ENCODE results near the gene BCAS3.

DNA sequence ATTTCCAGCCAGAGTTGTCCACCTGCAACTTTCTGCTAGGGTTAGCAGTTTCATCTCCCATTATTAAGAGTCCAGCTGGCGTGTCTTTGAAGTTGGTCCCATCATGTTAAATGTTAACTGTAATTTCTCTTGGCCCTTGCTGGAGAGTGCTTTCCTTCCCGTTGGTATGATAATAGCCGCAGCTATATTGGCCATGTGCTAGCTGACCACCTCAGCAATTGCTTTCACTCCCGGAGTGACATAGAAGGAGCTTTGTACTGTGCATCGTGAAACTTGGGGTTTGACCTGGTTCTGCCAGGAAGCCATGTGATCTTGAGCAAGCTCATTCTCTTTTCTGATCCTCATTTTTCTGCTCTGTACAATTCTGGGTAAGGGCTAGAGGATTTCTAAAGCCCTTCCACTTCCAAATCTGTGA lies 641.0 kb downstream of the BCAS3 start:
- TF ChIP-seq, protein P1, sequence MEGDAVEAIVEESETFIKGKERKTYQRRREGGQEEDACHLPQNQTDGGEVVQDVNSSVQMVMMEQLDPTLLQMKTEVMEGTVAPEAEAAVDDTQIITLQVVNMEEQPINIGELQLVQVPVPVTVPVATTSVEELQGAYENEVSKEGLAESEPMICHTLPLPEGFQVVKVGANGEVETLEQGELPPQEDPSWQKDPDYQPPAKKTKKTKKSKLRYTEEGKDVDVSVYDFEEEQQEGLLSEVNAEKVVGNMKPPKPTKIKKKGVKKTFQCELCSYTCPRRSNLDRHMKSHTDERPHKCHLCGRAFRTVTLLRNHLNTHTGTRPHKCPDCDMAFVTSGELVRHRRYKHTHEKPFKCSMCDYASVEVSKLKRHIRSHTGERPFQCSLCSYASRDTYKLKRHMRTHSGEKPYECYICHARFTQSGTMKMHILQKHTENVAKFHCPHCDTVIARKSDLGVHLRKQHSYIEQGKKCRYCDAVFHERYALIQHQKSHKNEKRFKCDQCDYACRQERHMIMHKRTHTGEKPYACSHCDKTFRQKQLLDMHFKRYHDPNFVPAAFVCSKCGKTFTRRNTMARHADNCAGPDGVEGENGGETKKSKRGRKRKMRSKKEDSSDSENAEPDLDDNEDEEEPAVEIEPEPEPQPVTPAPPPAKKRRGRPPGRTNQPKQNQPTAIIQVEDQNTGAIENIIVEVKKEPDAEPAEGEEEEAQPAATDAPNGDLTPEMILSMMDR (IDR thresholded peaks at IDR 0.05) = no peak
- no peak for TF ChIP-seq POLR2A (IDR thresholded peaks at IDR 0.05)

All from body of pancreas (tissue), 4 donors.